Mucosa of rectum (tissue), 2 donors: Measurements from ENCODE around the gene UNC13B.
"Not testable (repeated sequence)": the region's sequence is repeated elsewhere in the genome, so short reads cannot be mapped to it uniquely, and the experiment has no call there.

Experiments used
- H3K27ac ChIP-seq, 2 donors: one replicate each; pipeline ENCODE4 v1.7.0; 2013; ENCODE audit warnings: inconsistent platforms in 2 of 2, low read depth in 2 of 2, low read length in 2 of 2
- H3K27me3 ChIP-seq, 2 donors: one replicate each; pipeline ENCODE4 v1.7.0; 2013; ENCODE audit warnings: low read length in 2 of 2; ENCODE audit not compliant: control insufficient read depth in 2 of 2, insufficient read depth in 2 of 2
- H3K36me3 ChIP-seq, 2 donors: one replicate each; pipeline ENCODE4 v1.7.0; 2013; ENCODE audit warnings: low read length in 2 of 2; ENCODE audit not compliant: control insufficient read depth in 2 of 2, insufficient read depth in 2 of 2
- H3K4me1 ChIP-seq, 2 donors: one replicate each; pipeline ENCODE4 v1.7.0; 2013; ENCODE audit warnings: low read length in 2 of 2, mild to moderate bottlenecking in 1 of 2; ENCODE audit not compliant: control insufficient read depth in 2 of 2, insufficient read depth in 2 of 2
- H3K4me3 ChIP-seq, 2 donors: one replicate each; pipeline ENCODE4 v1.7.0; 2013; ENCODE audit warnings: low read length in 2 of 2
- H3K9ac ChIP-seq, 2 donors: one replicate each; pipeline ENCODE4 v1.7.0; 2013; ENCODE audit warnings: low read length in 2 of 2, low read depth in 1 of 2, mild to moderate bottlenecking in 1 of 2
- H3K9me3 ChIP-seq, 2 donors: one replicate each; pipeline ENCODE4 v1.7.0; 2013; ENCODE audit warnings: low read length in 2 of 2; ENCODE audit not compliant: control insufficient read depth in 2 of 2
- donor health status: healthy.
- donor health status: Normal muscosa, but diverticular disease.

UNC13B gene

DNA sequence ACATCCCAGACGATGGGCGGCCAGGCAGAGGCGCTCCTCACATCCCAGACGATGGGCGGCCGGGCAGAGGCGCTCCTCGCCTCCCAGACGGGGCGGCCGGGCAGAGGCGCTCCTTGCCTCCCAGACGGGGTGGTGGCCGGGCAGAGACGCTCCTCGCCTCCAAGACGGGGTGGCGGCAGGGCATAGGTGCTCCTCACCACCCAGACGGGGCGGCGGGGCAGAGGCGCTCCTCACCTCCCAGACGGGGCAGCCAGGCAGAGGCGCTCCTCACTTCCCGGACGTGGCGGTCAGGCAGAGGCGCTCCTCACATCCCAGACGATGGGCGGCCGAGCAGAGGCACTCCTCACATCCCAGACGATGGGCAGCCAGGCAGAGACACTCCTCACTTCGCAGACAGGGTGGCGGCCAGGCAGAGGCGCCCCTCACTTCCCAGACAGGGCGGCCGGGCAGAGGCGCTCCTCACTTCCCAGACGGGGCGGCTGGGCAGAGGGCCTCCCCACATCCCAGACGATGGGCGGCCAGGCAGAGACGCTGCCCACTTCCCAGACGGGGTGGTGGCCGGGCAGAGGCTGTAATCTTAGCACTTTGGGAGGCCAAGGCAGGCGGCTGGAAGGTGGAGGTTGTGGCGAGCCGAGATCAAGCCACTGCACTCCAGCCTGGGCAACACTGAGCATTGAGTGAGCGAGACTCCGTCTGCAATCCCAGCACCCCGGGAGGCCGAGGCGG, 22.1 kb downstream of the UNC13B start:
- H3K36me3 ChIP-seq, H3K9me3 ChIP-seq, H3K4me3 ChIP-seq, H3K9ac ChIP-seq, H3K4me1 ChIP-seq, H3K27me3 ChIP-seq, H3K27ac ChIP-seq: not testable (repeated sequence)

DNA sequence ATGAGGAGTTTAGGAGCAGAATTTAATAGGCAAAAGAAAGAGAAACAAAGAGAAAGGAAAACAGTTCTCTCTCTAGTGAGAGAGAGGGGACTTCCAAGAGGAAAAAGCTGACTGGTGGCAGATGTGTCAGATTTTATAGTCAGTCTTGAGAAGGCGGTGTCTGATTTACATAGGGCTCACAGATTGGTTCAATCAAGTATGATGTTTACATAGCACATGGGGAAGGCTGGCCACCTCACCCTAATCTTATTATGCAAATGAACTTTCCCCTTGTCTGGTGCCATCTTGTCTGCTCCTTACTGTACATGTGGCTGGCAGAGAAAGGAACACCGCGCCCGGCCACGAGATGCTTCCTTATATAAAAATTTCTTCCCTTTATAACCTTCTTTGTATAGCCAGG, 24.7 kb downstream of the UNC13B start:
- Histone ChIP-seq H3K27me3 (no peaks in the 10 kb centered on the region), H3K4me3 (no peak overlapping the region), H3K27ac (peak overlapping the region; percentile 65 to 69), H3K9me3 (no peaks in the 10 kb centered on the region), H3K36me3 (no peaks in the 10 kb centered on the region), H3K9ac (no peak overlapping the region), H3K4me1 (peaks cover 0 to 5% of the 10 kb centered on the region in 2 donors)

DNA sequence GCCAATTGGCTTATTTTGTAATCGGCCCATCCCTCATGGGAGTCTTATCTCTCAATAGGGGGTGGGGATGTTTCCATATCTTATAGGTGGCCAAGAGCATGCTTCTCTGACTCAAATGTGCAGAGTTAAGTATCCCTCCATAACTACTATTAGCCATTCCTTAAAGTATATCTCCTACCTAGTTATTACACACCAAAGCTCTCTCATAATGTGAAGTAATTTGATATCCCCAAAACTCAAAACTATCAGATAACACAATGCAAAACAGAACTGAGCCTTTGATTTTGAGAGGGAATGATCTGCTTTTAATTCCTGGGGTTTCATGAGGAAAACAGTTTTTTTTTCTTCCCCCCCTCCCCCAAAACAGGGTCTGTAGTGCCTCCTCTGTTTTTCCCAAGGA, 28.4 kb downstream of the UNC13B start:
- peaks cover 0 to 5% of the 10 kb centered on the region in 2 donors for H3K4me1 ChIP-seq
- peaks cover 6 to 10% of the 10 kb centered on the region in 2 donors for H3K9me3 ChIP-seq
- H3K9ac ChIP-seq: no peak overlapping the region
- no peak overlapping the region for H3K4me3 ChIP-seq
- H3K27ac ChIP-seq: no peak overlapping the region
- H3K36me3 ChIP-seq: peaks cover 0 to 2% of the 10 kb centered on the region in 2 donors
- no peaks in the 10 kb centered on the region for H3K27me3 ChIP-seq

DNA sequence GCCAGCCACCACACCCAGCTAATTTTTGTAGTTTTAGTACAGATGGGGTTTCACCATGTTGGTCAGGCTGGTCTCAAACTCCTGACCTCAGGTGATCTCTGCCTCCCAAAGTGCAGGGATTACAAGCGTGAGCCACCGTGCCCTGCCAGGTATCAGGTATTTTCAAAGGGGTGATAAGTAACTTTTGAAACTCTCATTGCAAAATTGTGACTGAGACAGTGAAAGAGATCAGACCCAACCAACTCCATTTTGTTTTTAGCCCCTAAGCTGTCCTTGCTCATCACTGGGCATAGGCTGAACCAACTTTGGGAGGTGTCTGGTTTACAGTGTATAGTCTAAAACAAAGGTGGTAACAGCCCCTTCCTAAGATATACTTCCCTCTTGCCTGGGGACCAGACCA, 29.3 kb downstream of the UNC13B start:
- Histone ChIP-seq H3K4me1 (peaks cover 0 to 2% of the 10 kb centered on the region in 2 donors), H3K4me3 (no peak overlapping the region), H3K27ac (no peak overlapping the region), H3K9me3 (peaks cover 6 to 10% of the 10 kb centered on the region in 2 donors), H3K36me3 (peaks cover 0 to 2% of the 10 kb centered on the region in 2 donors), H3K9ac (no peak overlapping the region), H3K27me3 (no peaks in the 10 kb centered on the region)

DNA sequence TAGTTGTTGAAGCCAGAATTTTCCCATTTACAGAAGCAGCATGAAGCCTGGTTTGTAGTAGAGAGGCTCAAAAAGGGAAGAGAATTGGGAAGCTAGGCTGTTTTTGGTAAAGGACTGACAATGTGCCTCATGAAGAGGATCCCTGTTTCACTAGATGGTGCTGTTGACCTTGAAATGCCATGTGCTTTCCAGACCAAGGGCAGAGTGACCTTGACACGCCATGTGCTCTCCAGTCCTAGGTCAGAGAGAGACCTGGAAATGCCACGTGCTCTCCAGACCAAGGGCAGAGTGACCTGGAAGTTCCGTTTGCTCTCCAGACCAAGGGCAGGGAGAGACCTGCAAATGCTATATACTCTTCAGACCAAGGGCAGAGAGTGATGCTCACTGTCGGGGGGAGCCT, 32.0 kb downstream of the UNC13B start:
- Histone ChIP-seq H3K9me3 (peaks cover 6 to 10% of the 10 kb centered on the region in 2 donors), H3K36me3 (peaks cover 0 to 2% of the 10 kb centered on the region in 2 donors), H3K4me1 (no peaks in the 10 kb centered on the region), H3K9ac (no peak overlapping the region), H3K27ac (no peak overlapping the region), H3K4me3 (no peak overlapping the region), H3K27me3 (no peaks in the 10 kb centered on the region)

DNA sequence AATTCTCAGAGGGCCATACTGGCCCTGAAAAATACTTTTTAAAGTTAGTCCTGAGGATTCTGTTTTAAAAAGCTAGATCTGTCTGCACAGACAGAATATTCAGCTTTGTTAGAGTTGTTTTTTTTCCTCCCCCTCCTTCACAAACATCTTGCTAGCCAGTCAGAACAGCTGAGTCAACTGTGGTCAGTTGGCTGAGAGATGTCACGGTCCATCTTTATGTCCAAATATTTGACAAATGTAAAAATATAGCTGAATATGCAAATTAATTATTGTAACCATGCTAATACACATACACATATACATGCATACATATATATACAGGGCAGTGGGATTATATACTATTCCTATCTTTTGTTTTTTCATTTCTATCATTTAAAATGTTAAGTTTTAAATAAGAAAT, 33.9 kb downstream of the UNC13B start:
- Histone ChIP-seq H3K4me3 (no peak overlapping the region), H3K4me1 (no peaks in the 10 kb centered on the region), H3K36me3 (peaks cover 0 to 2% of the 10 kb centered on the region in 2 donors), H3K27me3 (no peaks in the 10 kb centered on the region), H3K9ac (no peak overlapping the region), H3K9me3 (peaks cover 6 to 10% of the 10 kb centered on the region in 2 donors), H3K27ac (no peak overlapping the region)

DNA sequence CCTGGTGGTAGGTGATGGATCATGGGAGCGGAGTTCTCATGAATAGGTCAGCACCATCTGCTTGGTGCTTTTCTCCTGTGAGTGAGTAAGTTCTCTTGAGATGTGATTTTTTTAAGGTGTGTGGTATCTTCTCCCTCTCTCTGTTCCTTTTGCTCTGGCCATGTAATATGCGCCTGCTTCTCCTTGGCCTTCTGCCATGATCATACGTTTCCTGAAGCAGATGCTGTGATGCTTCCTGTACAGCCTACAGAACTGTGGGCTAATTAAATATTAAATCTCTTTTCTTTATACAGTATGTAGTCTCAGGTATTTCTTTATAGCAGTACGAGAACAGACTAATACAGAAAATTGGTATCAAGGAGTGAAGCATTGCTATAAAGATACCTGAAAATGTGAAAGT, 36.4 kb downstream of the UNC13B start:
- no peaks in the 10 kb centered on the region for H3K36me3 ChIP-seq
- peaks cover 0 to under 1% of the 10 kb centered on the region in 2 donors for H3K9me3 ChIP-seq
- H3K4me3 ChIP-seq: no peak overlapping the region
- no peak overlapping the region for H3K9ac ChIP-seq
- no peaks in the 10 kb centered on the region for H3K4me1 ChIP-seq
- H3K27ac ChIP-seq: no peak overlapping the region
- no peaks in the 10 kb centered on the region for H3K27me3 ChIP-seq

DNA sequence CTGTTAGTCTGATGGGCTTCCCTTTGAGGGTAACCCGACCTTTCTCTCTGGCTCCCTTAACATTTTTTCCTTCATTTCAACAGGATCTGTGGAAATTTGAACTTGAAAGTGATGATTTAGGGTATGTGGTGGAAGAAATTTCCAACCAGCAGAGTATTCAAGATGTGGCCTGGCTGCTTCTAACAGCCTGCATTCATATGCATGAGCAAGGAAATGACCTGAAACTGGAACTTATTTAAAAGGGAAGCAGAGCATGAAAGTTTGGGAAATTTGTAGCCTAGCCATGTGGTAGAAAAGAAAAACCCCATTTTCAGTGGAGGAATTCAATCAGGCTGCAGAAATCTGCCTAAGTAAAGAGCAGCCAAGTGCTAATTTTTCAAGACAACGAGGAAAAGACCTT, 41.7 kb downstream of the UNC13B start:
- H3K36me3 ChIP-seq: no peaks in the 10 kb centered on the region
- H3K4me3 ChIP-seq: no peak overlapping the region
- no peaks in the 10 kb centered on the region for H3K27me3 ChIP-seq
- H3K9me3 ChIP-seq: peaks cover 6 to 9% of the 10 kb centered on the region in 2 donors
- H3K4me1 ChIP-seq: no peaks in the 10 kb centered on the region
- H3K9ac ChIP-seq: no peak overlapping the region
- H3K27ac ChIP-seq: no peak overlapping the region

DNA sequence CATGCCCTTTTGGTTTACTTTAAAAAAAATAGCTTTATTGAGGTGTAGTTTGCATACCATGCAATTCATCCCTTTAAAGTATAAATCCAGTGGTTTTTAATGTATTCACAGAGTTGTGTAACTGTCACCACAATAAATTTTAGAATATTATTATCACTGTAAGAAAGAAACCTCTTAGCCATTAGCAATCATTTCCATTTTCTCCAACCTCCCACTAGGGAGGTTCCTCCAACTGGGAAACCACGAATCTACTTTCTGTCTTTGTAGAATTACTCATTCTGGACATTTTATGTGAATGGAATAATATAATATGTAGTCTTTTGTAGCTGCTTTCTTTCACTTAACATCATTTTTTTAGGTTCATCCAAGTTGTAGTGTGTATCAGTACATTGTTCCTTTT, 43.5 kb downstream of the UNC13B start:
- Histone ChIP-seq H3K9ac (no peak overlapping the region), H3K4me1 (no peaks in the 10 kb centered on the region), H3K36me3 (no peaks in the 10 kb centered on the region), H3K9me3 (peaks cover 6 to 9% of the 10 kb centered on the region in 2 donors), H3K27me3 (no peaks in the 10 kb centered on the region), H3K27ac (no peak overlapping the region), H3K4me3 (no peak overlapping the region)

DNA sequence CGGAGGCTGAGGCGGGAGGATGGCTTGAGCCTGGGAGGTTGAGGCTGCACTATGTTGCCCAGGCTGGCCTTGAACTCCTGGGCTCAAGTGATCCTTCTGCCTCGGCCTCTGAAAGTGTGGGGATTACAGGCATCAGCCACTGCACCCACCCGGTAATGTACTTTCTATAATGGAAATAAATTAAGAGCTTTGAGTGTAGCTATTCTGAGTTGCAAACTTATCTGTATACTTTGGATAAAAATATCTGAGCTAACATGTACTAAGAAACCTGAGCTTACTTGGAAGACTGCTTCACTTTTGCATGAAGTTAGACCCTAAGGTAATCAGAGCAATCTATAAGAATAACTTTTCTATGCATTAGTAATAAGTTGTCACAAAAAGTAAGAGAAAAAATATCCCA, 50.0 kb downstream of the UNC13B start:
- no peaks in the 10 kb centered on the region for H3K36me3 ChIP-seq

More for the DNA sequence above, 50.0 kb downstream of the UNC13B start:
- H3K27me3 ChIP-seq: no peaks in the 10 kb centered on the region
- no peak overlapping the region for H3K27ac ChIP-seq
- H3K4me3 ChIP-seq: no peak overlapping the region
- no peaks in the 10 kb centered on the region for H3K9me3 ChIP-seq
- no peak overlapping the region for H3K9ac ChIP-seq
- no peaks in the 10 kb centered on the region for H3K4me1 ChIP-seq
